Liver (tissue), 3 donors: ENCODE results near the gene MRRF.

ENCODE experiments used
- CTCF ChIP-seq: fragments of 150-350 bp; IDR thresholded peaks from 2 replicates; pipeline ENCODE4 v1.5.1; 2017; ENCODE audit warnings: improper control_type of control experiment, low read depth, low read length; ENCODE audit not compliant: missing input control
- TF ChIP-seq, protein P1 (sequence below): IDR thresholded peaks from 2 replicates; pipeline ENCODE4 v1.6.1; 2016; ENCODE audit warnings: antibody characterized with exemption
- donor health status: healthy.
- donor health status: healthy.

- TF ChIP-seq CTCF: no peak
- TF ChIP-seq, protein P1, sequence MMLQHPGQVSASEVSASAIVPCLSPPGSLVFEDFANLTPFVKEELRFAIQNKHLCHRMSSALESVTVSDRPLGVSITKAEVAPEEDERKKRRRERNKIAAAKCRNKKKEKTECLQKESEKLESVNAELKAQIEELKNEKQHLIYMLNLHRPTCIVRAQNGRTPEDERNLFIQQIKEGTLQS: no peak
Observed at GRCh38 chr9:122314165-122314564, 49.5 kb downstream of the MRRF start.
